Activated CD8-positive, alpha-beta memory T cell treated with anti-CD3 and anti-CD28 coated beads, Interleukin-2, amount 50 U/mL, for 1 hour (primary cell): ENCODE results near the gene LTF.
A peak's percentile ranks its signal among the peaks of the same experiment; 100 is the strongest.
"Not testable (repeated sequence)": the region's sequence is repeated elsewhere in the genome, so short reads cannot be mapped to it uniquely, and the experiment has no call there.

ENCODE experiments used
- DNase-seq: peaks from one replicate; pipeline ENCODE4 v3.0.0-alpha.2; 2020; ENCODE audit errors: extremely low read depth

LTF gene

DNA sequence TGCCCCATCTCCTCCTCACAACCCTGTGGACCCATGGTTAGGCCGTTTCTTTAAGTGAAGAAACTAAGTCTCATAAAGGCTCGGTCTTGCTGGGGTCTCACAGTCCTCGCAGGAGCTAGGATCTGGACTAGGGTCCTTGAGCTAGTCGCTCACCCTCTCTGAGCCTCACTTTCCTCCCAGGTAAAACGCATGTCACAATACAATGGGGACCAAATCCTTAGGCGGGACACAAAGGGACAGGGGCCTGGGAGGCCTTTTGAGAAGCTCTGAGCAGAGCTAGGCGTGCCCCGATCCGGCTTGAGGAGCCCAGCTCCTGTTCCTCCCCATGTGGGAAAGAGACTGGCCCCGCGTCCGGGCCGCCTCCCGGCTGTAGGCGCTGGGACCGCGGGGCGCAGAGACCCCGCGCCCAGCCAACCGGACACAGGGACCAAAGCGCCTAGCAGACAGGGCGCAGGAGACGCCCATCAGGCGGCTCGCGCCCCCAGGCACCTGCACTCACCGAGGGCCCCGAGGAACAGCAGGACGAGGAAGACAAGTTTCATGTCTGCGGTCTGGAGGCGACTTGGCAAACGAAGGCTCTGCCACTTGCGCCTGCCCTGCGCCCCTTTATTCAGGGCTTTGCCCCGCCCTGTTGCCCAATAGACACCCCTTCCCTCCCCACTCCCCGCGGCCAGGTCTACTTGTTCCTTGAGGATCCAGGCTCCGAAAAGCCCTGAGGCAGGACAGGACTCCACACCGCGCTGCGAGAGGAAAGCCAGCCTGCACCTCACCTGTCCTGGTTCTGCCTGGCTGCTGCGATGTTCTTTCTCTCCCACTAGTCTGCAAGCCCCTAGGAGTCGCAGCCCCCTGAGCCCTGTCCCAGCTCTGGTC lies at the start of gene LTF:
Gene LTF (minus strand): TSS at position 580 of the 870 bp plus-strand sequence. CDS start 38 bp downstream, at position 542.
- DNase-seq, result no peak

GRCh38 chr3:46512191-46512749 lies 47.6 kb upstream of the LTF start:
- no peak for DNase-seq

DNA sequence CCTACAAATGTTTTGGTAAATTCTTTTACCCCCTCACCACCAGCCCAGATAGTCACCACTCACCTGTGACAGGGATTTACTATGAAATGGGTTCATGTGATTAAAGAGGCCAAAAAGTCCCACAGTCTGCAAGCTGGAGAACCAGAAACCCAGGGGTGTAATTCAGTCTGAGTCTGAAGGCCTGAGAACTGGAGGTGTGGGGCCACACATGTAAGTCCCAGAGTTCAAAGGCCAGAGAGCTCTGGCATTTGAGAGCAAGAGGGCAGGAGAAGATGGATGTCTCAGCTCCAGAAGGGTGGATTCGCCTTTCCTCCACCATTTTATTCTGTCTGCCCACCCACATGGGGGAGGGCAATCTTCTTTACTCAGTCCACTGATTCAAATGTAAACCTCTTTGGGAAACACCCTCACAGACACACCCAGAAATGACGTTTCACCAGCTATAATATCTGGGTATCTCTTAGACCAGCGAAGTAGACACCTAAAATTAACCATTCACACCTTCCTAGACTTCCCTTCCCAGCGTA lies 45.0 kb upstream of the LTF start:
- DNase-seq, result no peak

- no peak for DNase-seq
Observed at GRCh38 chr3:46508850-46509591, 44.3 kb upstream of the LTF start.

DNA sequence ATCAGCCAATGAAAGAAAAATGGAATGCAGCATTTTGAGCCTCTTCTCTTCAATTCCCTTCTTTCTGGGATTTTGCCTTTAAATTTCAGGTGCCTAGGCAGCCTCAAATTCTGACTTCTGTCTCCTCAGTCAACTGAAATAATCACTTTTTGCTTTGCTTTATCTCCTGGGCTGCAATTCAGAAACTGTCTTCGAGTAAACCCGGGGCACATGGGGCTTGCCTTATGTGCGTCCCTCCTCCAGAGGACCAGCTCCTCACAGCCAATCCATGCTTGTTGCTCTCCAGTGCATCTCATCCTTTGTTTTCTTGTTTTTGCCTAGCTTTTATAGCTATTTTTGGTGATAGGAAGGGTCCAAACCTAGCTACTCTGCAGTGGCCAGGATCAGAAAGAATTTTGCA lies 41.8 kb upstream of the LTF start:
- no peak for DNase-seq

DNA sequence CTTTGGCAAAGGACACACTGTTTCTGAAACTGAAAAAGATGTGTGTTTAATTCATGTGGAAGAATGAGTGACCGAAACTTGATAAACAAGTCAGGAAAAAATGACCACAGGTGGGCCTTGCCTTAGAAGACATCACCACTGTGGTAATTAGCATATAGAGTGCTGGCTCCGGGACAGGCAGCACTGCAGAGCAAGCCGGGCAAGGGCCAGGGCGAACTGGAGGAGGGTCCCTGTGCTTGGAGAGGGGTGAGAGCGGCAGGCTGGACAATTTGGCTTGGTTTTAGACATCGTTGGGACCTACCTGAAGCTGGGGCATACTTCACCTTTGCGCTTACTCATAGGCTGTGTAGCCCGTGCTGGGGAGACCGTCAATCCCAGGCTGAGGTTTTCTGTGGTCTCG lies 41.2 kb upstream of the LTF start:
- no peak for DNase-seq

DNA sequence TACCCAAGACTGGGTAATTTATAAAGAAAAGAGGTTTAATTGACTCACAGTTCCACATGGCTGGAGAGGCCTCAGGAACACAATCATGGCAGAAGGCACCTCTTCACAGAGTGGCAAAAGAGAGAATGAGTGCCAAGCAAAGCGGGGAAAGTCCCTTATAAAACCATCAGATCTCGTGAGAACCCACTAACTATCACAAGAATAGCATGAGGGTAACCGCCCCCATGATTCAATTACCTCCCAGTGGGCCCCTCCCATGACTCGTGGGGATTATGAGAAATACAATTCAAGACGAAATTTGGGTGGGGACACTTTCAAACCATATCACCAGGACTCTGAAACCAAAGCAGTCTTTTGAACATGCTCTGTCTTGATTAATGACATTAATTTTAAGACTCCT lies 40.1 kb upstream of the LTF start:
- no peak for DNase-seq

- no peak for DNase-seq
Observed at GRCh38 chr3:46503200-46503874, 38.6 kb upstream of the LTF start.

DNA sequence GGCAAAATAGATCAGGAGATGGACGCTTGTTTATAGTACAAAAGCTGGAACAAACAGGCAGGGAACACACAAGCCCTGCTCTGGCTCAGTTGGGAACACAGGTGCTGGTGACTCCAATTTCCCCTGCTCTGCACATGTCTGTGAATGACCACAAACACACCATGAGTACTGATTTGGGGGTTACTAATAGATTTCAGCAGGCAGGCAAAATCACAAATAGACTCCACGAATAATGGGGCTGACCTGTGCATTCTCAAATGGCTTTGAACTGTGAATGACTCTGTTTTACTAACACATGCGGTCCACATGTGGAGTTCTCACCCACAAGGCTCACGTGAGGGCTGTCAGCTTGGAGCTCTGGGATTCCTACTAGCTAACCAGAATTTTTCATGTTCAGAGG lies 37.0 kb upstream of the LTF start:
- DNase-seq, result no peak

- no peak for DNase-seq
Observed at GRCh38 chr3:46500656-46501635, 36.2 kb upstream of the LTF start.

DNA sequence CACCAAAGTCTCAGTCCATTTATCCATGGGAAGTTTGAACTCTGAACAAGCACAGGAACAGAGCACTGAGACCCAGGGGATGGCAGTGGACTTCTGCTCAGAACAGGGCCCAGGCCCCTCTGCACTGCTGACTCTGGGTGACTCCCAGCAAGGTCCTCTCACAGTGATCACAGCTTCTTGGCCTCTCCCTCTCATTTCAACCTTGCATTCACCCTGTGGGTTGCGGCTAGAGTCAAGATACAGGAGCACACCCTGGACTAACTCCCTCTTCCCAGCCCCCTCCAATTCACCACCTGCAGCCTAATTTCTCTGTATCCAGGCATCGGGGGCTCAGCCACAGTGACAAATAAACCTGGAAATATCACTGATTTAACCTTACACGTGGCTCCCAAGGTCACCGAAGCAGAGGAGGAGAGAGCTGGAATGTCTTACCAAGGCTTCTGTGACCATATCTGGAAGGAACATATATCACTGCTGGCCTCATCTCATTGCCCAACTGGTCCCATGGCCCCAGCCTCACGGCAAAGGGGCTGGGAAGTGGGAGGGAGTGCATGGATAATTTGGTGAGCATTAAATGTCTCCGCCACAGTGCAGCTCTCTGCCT lies 34.3 kb upstream of the LTF start:
- DNase-seq, result no peak

- no peak for DNase-seq
Observed at GRCh38 chr3:46497556-46498265, 33.0 kb upstream of the LTF start, which contains the start of gene RTP3. TSS of gene RTP3 (plus strand) at chr3:46497976. CDS start at chr3:46498063, 87 bp downstream.

DNA sequence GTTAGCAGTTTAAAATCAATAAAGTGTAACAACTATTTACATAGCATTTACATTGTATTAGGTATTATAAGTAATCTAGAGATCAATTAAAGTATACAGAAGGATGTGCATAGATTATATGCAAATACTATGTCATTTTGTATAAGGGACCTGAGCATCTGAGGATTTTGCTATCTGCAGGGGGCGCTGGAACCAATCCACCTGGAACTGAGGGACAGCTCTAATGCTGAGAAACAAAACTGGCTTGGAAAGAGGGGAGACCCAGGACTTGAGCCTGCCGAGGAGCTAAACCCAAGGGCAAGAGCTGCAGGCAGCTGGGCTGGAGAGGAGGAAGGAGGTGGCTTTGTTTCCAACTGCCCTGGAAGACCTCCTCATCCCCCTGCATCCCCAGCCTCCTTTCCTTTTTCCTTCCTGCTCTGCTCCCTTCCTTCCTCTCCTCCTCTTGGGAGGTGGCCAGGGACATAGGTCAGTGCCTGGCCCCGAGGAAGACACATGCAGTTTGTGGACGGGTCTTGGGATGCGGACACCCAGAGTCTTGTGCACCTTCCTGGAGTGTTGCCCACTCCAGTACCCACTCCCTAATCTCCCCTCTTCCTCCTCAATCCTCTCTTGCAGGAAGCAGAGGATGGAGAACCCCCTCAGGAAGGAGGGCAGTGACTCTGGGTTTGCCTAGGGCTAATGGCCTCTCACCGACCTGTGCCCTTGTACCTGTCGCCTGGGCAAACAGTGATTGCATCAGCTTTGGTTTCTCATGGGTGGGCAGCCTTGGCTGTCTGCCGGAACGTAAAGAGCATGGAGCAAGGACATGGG lies 32.2 kb upstream of the LTF start:
- DNase-seq, result peak; percentile 16

- DNase-seq, result no peak
Observed at GRCh38 chr3:46495901-46496456, 31.3 kb upstream of the LTF start.

- not testable (repeated sequence) for DNase-seq
Observed at GRCh38 chr3:46494491-46494890, 29.8 kb upstream of the LTF start.

GRCh38 chr3:46492890-46493547 lies 28.3 kb upstream of the LTF start:
- no peak for DNase-seq
